CD8-positive, alpha-beta memory T cell (primary cell): Measurements from ENCODE around the gene ST7. TPM values are rescaled to one million over a fixed set of nuclear protein-coding genes. Genes with fewer than 3 reads are reported as not detected.

Experiments
- CTCF ChIA-PET: fragments of 350-600 bp; sonication (Branson Sonifier 250); formaldehyde crosslinking; loops from one replicate; lab custom pipeline; 2021; ENCODE audit warnings: antibody characterized with exemption; lab: Charles Lee
- POLR2A ChIA-PET: fragments of 350-600 bp; sonication (Branson Sonifier 250); formaldehyde crosslinking; loops from one replicate; lab custom pipeline; 2021; ENCODE audit warnings: antibody characterized with exemption; lab: Charles Lee
- DNase-seq, 5 donors: peaks; one replicate each; pipeline versions ENCODE4 v3.0.0 to v3.0.0-alpha.2; 2020 to 2022; ENCODE audit warnings: mixed read lengths in 1 of 5
- H3K27ac ChIP-seq: one replicate; pipeline ENCODE4 v1.7.0; 2013; ENCODE audit warnings: low read depth, mild to moderate bottlenecking, low read length, moderate library complexity
- H3K27me3 ChIP-seq: 2 replicates; pipeline ENCODE4 v1.7.0; 2013; ENCODE audit warnings: low read length, mild to moderate bottlenecking; ENCODE audit not compliant: insufficient read depth, poor library complexity, severe bottlenecking
- H3K36me3 ChIP-seq: 2 replicates; pipeline ENCODE4 v1.7.0; 2013; ENCODE audit warnings: mild to moderate bottlenecking, low read length, moderate library complexity; ENCODE audit not compliant: insufficient read depth
- H3K4me1 ChIP-seq: 2 replicates; pipeline ENCODE4 v1.7.0; 2013; ENCODE audit warnings: mild to moderate bottlenecking, low read length, moderate library complexity; ENCODE audit not compliant: insufficient read depth
- H3K4me3 ChIP-seq: 2 replicates; pipeline ENCODE4 v1.7.0; 2013; ENCODE audit warnings: mild to moderate bottlenecking, low read length
- H3K9me3 ChIP-seq: 2 replicates; pipeline ENCODE4 v1.7.0; 2013; ENCODE audit warnings: mild to moderate bottlenecking, low read length
- H3K27ac Mint-ChIP-seq, 8 donors: one replicate each; pipeline ENCODE4 v1.8.0; 2020 to 2021; ENCODE audit warnings: mixed read lengths in 8 of 8, mild to moderate bottlenecking in 6 of 8, inconsistent platforms in 3 of 8, moderate library complexity in 3 of 8
- H3K27me3 Mint-ChIP-seq, 2 donors: one replicate each; pipeline ENCODE4 v1.8.0; 2020 to 2021; ENCODE audit warnings: mixed read lengths in 2 of 2, mild to moderate bottlenecking in 1 of 2, moderate library complexity in 1 of 2
- H3K36me3 Mint-ChIP-seq, 3 donors: one replicate each; pipeline ENCODE4 v1.8.0; 2020 to 2021; ENCODE audit warnings: mixed read lengths in 3 of 3, inconsistent platforms in 1 of 3, mild to moderate bottlenecking in 1 of 3
- H3K4me1 Mint-ChIP-seq, 3 donors: one replicate each; pipeline ENCODE4 v1.8.0; 2020 to 2021; ENCODE audit warnings: mixed read lengths in 3 of 3, inconsistent platforms in 1 of 3, mild to moderate bottlenecking in 1 of 3
- H3K4me3 Mint-ChIP-seq, 7 donors: one replicate each; pipeline ENCODE4 v1.8.0; 2020 to 2021; ENCODE audit warnings: mixed read lengths in 7 of 7, mild to moderate bottlenecking in 6 of 7, moderate library complexity in 4 of 7, inconsistent platforms in 2 of 7
- H3K9me3 Mint-ChIP-seq, 5 donors: one replicate each; pipeline ENCODE4 v1.8.0; 2020 to 2022; ENCODE audit warnings: mixed read lengths in 5 of 5, mild to moderate bottlenecking in 3 of 5, moderate library complexity in 2 of 5, inconsistent platforms in 1 of 5
- polyA plus RNA-seq: library from polyadenylated mRNA; unstranded; fragments of 300-500 nt; fragmentation: Illumina TruSeq; gene quantifications from one replicate; pipeline ENCODE4 v1.2.3, GENCODE V29; 2021
- total RNA-seq, 2 experiments: library from RNA; stranded (reverse); gene quantifications; one replicate each; pipeline ENCODE4 v1.2.3, GENCODE V29; 2021

The ST7 gene
- total and polyA plus RNA-seq, 3 experiments from 2014 or later: 7.9 to 14.2 (median 12.7) TPM

GRCh38 chr7:116984917-116985316, 31.6 kb downstream of the ST7 start:
- ChIA-PET CTCF (interaction anchor here (1.0 to 5.5 kb wide), 7 partner anchors 22 to 141 kb away, joined by 3 to 52 read pairs (median 3); partner anchors contain the start of gene ST7), POLR2A (no interaction called here)
- H3K36me3 Mint-ChIP-seq: no peaks in the 10 kb centered on the region
- Histone ChIP-seq H3K9me3 (no peaks in the 10 kb centered on the region), H3K4me3 (no peak overlapping the region), H3K27me3 (no peaks in the 10 kb centered on the region), H3K36me3 (no peaks in the 10 kb centered on the region), H3K27ac (no peak overlapping the region), H3K4me1 (peaks cover 3% of the 10 kb centered on the region)
- no peak overlapping the region for H3K4me3 Mint-ChIP-seq
- peak in 2 of 5 donors; percentile 14 to 48 for DNase-seq
- no peak overlapping the region for H3K27ac Mint-ChIP-seq
- H3K9me3 Mint-ChIP-seq: no peaks in the 10 kb centered on the region
- no peaks in the 10 kb centered on the region for H3K27me3 Mint-ChIP-seq
- no peaks in the 10 kb centered on the region for H3K4me1 Mint-ChIP-seq

GRCh38 chr7:116985575-116985974, 32.3 kb downstream of the ST7 start:
- Mint-ChIP-seq H3K27me3 (no peaks in the 10 kb centered on the region), H3K9me3 (no peaks in the 10 kb centered on the region), H3K4me3 (no peak overlapping the region), H3K27ac (no peak overlapping the region), H3K36me3 (no peaks in the 10 kb centered on the region), H3K4me1 (no peaks in the 10 kb centered on the region)
- no peaks in the 10 kb centered on the region for H3K9me3 ChIP-seq
- H3K27me3 ChIP-seq: no peaks in the 10 kb centered on the region
- ChIA-PET CTCF (interaction anchor here (1.1 to 5.5 kb wide), 7 partner anchors 15 to 141 kb away, joined by 3 to 52 read pairs (median 6); no protein-coding TSS in a partner anchor), POLR2A (no interaction called here)
- peaks cover 3% of the 10 kb centered on the region for H3K4me1 ChIP-seq
- no peak for DNase-seq
- no peaks in the 10 kb centered on the region for H3K36me3 ChIP-seq
- no peak overlapping the region for H3K4me3 ChIP-seq
- no peak overlapping the region for H3K27ac ChIP-seq

- H3K9me3 Mint-ChIP-seq: no peaks in the 10 kb centered on the region
- peak overlapping the region in 1 of 8 donors; percentile 79 for H3K27ac Mint-ChIP-seq
- no peak overlapping the region for H3K27ac ChIP-seq
- no peaks in the 10 kb centered on the region for H3K9me3 ChIP-seq
- no peaks in the 10 kb centered on the region for H3K4me1 Mint-ChIP-seq
- H3K27me3 ChIP-seq: no peaks in the 10 kb centered on the region
- DNase-seq: no peak
- H3K4me3 Mint-ChIP-seq: no peak overlapping the region
- ChIA-PET POLR2A (no interaction called here), CTCF (interaction anchor here (0.6 to 5.5 kb wide), 5 partner anchors 16 to 139 kb away, joined by 3 to 52 read pairs (median 6); no protein-coding TSS in a partner anchor)
- H3K4me3 ChIP-seq: no peak overlapping the region
- H3K4me1 ChIP-seq: peaks cover 3% of the 10 kb centered on the region
- no peaks in the 10 kb centered on the region for H3K36me3 Mint-ChIP-seq
- no peaks in the 10 kb centered on the region for H3K27me3 Mint-ChIP-seq
- no peaks in the 10 kb centered on the region for H3K36me3 ChIP-seq
Measured at GRCh38 chr7:116986611-116987565, 33.6 kb downstream of the ST7 start.

GRCh38 chr7:116988363-116988989, 35.2 kb downstream of the ST7 start:
- POLR2A ChIA-PET: no interaction called here
- Histone ChIP-seq H3K4me3 (no peak overlapping the region), H3K9me3 (no peaks in the 10 kb centered on the region), H3K27me3 (no peaks in the 10 kb centered on the region), H3K36me3 (no peaks in the 10 kb centered on the region), H3K4me1 (peaks cover 3% of the 10 kb centered on the region), H3K27ac (no peak overlapping the region)
- Mint-ChIP-seq H3K9me3 (no peaks in the 10 kb centered on the region), H3K36me3 (peaks cover 0 to 4% (median 0%) of the 10 kb centered on the region in 3 donors), H3K4me1 (no peaks in the 10 kb centered on the region), H3K27me3 (no peaks in the 10 kb centered on the region), H3K4me3 (no peak overlapping the region), H3K27ac (no peak overlapping the region)
- no peak for DNase-seq
- CTCF ChIA-PET: interaction anchor here (0.6 to 5.5 kb wide), 14 partner anchors 9 to 146 kb away, joined by 3 to 52 read pairs (median 6); no protein-coding TSS in a partner anchor

GRCh38 chr7:116990056-116990455, 36.8 kb downstream of the ST7 start:
- ChIA-PET POLR2A (no interaction called here), CTCF (interaction anchor here (2.5 kb wide), 2 partner anchors 8 to 23 kb away, joined by 10 read pairs; no protein-coding TSS in a partner anchor)
- Mint-ChIP-seq H3K27ac (no peak overlapping the region), H3K4me1 (no peaks in the 10 kb centered on the region), H3K36me3 (peaks cover 0 to 4% (median 0%) of the 10 kb centered on the region in 3 donors), H3K27me3 (no peaks in the 10 kb centered on the region), H3K4me3 (no peak overlapping the region), H3K9me3 (no peaks in the 10 kb centered on the region)
- Histone ChIP-seq H3K36me3 (no peaks in the 10 kb centered on the region), H3K27me3 (no peaks in the 10 kb centered on the region), H3K9me3 (no peaks in the 10 kb centered on the region), H3K27ac (no peak overlapping the region), H3K4me1 (peaks cover 3% of the 10 kb centered on the region), H3K4me3 (no peak overlapping the region)
- no peak for DNase-seq

GRCh38 chr7:116991233-116991632, 37.9 kb downstream of the ST7 start:
- H3K27me3 ChIP-seq: no peaks in the 10 kb centered on the region
- DNase-seq: no peak
- H3K27ac ChIP-seq: no peak overlapping the region
- no peaks in the 10 kb centered on the region for H3K27me3 Mint-ChIP-seq
- H3K4me3 ChIP-seq: no peak overlapping the region
- ChIA-PET CTCF (no interaction called here), POLR2A (no interaction called here)
- H3K4me1 Mint-ChIP-seq: no peaks in the 10 kb centered on the region
- H3K36me3 ChIP-seq: no peaks in the 10 kb centered on the region
- H3K36me3 Mint-ChIP-seq: peaks cover 0 to 4% (median 0%) of the 10 kb centered on the region in 3 donors
- H3K27ac Mint-ChIP-seq: no peak overlapping the region
- no peaks in the 10 kb centered on the region for H3K9me3 ChIP-seq
- no peak overlapping the region for H3K4me3 Mint-ChIP-seq
- no peaks in the 10 kb centered on the region for H3K9me3 Mint-ChIP-seq
- peaks cover 3% of the 10 kb centered on the region for H3K4me1 ChIP-seq

GRCh38 chr7:116994611-116995010, 41.3 kb downstream of the ST7 start:
- CTCF ChIA-PET: no interaction called here

More at GRCh38 chr7:116994611-116995010, 41.3 kb downstream of the ST7 start:
- Histone ChIP-seq H3K36me3 (no peaks in the 10 kb centered on the region), H3K9me3 (no peaks in the 10 kb centered on the region), H3K27ac (no peak overlapping the region), H3K27me3 (no peaks in the 10 kb centered on the region), H3K4me3 (no peak overlapping the region), H3K4me1 (no peaks in the 10 kb centered on the region)
- no peak for DNase-seq
- no peak overlapping the region for H3K4me3 Mint-ChIP-seq
- POLR2A ChIA-PET: no interaction called here
- H3K36me3 Mint-ChIP-seq: peaks cover 0 to 4% (median 0%) of the 10 kb centered on the region in 3 donors
- no peaks in the 10 kb centered on the region for H3K4me1 Mint-ChIP-seq
- H3K9me3 Mint-ChIP-seq: no peaks in the 10 kb centered on the region
- H3K27me3 Mint-ChIP-seq: no peaks in the 10 kb centered on the region
- H3K27ac Mint-ChIP-seq: no peak overlapping the region
